ENCODE data around the gene PSMD11.

PSMD11 gene

DNA sequence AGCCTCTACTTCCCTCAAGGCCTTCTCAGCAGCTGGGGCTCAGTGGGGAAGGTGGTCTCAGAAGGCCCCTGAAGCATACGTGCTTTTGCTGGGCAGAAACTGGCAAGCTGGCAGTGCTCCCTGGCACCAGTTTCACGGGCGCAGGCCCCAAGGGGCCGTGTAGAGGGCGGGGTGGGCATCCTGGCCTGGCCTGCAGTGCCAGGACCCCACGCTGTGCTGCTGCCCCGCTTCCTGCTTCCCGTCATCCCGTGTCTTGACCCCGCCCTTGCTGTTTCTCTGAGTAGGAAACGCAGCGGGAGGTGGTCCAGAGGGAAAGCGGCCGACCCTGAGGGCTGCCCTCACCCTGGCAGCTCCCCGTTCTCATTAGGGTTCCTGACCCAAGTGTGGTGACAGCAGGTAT is 49.3 kb downstream of the PSMD11 start:
- ChIA-PET CTCF (no interaction called here), POLR2A (no interaction called here)
- TF ChIP-seq L3MBTL2 (conservative IDR thresholded peaks at IDR 0.05): no peak
- no peak for TF ChIP-seq FOXK2 (IDR thresholded peaks at IDR 0.05)
- no peak for DNase-seq (ENCODE audit: extremely low spot score)

DNA sequence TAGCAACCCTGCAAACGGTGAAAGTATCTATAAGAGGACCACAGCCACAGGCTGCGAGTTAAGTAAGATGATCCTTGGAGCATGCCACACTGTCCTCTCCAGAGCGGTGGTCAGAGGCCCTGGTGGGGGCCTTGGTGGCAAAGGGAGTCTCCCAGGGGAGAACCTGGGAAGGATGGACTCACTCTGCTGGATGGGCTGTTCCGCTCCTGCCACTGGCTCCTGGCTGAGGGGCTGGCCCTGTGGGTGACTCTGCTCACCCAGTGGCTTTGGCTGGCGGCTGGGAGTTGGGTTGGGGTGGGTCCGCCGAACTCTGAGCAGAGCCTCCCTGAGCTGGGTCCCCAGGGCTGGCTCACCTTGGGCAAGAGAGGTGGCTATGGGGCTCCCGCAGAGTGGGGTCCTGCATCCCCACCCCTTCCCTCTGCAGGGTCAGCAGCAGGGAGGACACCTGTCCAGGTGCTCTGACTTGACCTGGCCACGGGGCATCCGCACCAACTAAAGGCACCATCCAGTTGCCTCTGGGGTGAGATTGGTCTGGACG is 49.7 kb downstream of the PSMD11 start:
- ChIA-PET POLR2A (no interaction called here), CTCF (no interaction called here)
- no peak for DNase-seq (ENCODE audit: extremely low spot score)
- TF ChIP-seq ELF4 (IDR thresholded peaks at IDR 0.05) (no peak), CTBP1 (IDR thresholded peaks at IDR 0.05; ENCODE audit: borderline replicate concordance) (no peak), FOXM1 (IDR thresholded peaks at IDR 0.05; ENCODE audit: borderline replicate concordance) (no peak), NFRKB (IDR thresholded peaks at IDR 0.05) (no peak), L3MBTL2 (conservative IDR thresholded peaks at IDR 0.05) (no peak), ZNF384 (IDR thresholded peaks at IDR 0.05) (no peak), ARNT (IDR thresholded peaks at IDR 0.05) (no peak), BHLHE40 (IDR thresholded peaks at IDR 0.05; ENCODE audit: borderline replicate concordance) (no peak), HDGF (IDR thresholded peaks at IDR 0.05; ENCODE audit: borderline replicate concordance) (no peak), LEF1 (IDR thresholded peaks at IDR 0.05; ENCODE audit: borderline replicate concordance) (no peak), TARDBP (IDR thresholded peaks at IDR 0.05) (no peak), SUZ12 (IDR thresholded peaks at IDR 0.05) (no peak), SP1 (IDR thresholded peaks at IDR 0.05) (no peak), FOXA1 (IDR thresholded peaks at IDR 0.05) (no peak), FOXK2 (IDR thresholded peaks at IDR 0.05) (no peak)
- TF ChIP-seq, protein P1, sequence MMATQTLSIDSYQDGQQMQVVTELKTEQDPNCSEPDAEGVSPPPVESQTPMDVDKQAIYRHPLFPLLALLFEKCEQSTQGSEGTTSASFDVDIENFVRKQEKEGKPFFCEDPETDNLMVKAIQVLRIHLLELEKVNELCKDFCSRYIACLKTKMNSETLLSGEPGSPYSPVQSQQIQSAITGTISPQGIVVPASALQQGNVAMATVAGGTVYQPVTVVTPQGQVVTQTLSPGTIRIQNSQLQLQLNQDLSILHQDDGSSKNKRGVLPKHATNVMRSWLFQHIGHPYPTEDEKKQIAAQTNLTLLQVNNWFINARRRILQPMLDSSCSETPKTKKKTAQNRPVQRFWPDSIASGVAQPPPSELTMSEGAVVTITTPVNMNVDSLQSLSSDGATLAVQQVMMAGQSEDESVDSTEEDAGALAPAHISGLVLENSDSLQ (IDR thresholded peaks at IDR 0.05): no peak

DNA sequence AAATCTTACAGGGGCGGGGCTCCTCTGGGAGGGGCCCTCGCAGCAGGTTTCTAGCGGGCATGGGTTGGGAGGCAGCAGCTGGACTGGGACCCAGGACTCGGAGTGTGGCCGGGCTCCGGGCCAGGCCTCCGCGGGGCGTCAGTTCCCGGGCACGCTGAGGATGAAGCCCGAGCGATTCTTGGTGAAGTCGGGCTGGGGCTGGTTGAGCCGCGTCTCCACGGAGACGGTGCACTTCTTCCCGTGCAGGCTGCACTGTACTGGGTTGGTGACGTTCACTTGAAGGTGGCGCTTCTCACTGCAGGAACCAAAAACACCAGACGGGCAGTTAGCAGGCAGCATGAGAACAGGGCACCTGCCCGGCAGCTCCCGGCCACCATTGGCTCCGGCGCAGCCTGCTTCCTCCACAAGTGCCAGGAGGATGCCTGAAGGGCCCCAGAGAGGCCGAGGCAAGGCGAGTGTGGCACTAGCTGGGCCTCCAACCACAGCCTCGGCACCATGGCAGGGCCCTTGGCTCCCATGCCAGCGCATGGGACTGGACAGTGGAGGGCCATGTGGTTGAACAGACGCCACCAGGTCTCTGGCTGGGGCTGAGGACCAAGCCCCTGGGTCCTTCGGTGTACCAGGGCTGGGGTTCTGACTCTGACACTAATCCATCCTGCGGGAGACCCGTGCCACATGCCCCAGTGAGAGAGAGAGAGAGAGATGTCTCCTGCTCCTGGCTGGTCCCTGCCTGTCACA is 50.5 kb downstream of the PSMD11 start:
- DNase-seq (ENCODE audit: extremely low spot score): no peak
- ChIA-PET CTCF (interaction anchor here (0.9 kb wide), 1 partner anchor 164 kb away, joined by 5 read pairs; no protein-coding TSS in a partner anchor), POLR2A (no interaction called here)
- TF ChIP-seq HDGF (IDR thresholded peaks at IDR 0.05; ENCODE audit: borderline replicate concordance) (no peak), NFRKB (IDR thresholded peaks at IDR 0.05) (no peak)

DNA sequence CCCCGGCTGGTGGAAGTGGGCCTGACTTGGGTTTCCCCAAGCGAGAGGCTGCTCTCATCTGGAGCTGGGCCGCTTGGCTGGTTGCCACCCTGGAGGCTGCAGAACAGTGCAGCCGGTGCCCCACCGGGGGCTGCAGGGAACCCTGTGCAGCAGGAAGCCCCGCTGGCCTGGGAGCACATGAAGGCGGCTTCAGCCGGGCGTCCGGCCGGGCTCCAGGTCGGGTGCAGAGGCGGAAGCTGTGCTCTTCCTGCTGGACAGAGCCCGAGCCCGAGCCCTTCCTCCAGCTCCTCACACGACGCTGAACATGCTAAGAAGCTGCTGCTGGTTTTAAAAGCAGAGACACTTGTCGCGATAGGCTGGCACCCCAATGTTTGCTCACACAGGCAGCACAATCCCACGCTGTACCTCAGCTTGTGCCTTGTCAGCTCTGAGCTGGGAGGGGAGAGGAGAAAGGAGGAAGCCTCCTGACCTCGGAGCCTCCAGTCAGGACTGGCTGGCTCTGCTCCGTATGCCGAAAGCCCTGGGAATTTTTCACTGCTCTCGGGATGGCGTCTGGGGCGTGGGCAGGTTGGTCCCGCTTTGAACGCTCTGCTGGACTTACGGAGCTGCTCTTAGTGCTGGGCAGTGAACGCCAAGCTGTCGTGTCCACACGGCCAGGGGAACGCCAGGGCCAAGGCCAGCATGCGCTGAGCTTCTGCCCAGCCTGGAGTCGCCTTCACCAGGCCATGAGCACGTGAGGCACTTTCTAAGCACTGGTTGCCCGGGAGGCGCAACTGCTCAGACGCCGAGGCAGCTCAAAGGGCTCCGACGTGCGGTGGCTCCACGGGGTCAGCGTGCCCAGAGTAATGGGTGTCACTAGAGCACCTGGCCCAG is 51.3 kb downstream of the PSMD11 start:
- ChIA-PET POLR2A (interaction anchor here (0.9 to 1.1 kb wide), 3 partner anchors 9 to 382 kb away, joined by 3 to 4 read pairs (median 3); partner anchors contain the start of genes CDK5R1 and MYO1D), CTCF (interaction anchor here (0.6 to 1.2 kb wide), 3 partner anchors 12 to 163 kb away, joined by 3 to 5 read pairs (median 3); no protein-coding TSS in a partner anchor)
- TF ChIP-seq HDGF (IDR thresholded peaks at IDR 0.05; ENCODE audit: borderline replicate concordance) (no peak), L3MBTL2 (conservative IDR thresholded peaks at IDR 0.05) (no peak), ARNT (IDR thresholded peaks at IDR 0.05) (no peak), FOXK2 (IDR thresholded peaks at IDR 0.05) (no peak), SP1 (IDR thresholded peaks at IDR 0.05) (no peak), SUZ12 (IDR thresholded peaks at IDR 0.05) (no peak)
- DNase-seq (ENCODE audit: extremely low spot score): no peak

DNA sequence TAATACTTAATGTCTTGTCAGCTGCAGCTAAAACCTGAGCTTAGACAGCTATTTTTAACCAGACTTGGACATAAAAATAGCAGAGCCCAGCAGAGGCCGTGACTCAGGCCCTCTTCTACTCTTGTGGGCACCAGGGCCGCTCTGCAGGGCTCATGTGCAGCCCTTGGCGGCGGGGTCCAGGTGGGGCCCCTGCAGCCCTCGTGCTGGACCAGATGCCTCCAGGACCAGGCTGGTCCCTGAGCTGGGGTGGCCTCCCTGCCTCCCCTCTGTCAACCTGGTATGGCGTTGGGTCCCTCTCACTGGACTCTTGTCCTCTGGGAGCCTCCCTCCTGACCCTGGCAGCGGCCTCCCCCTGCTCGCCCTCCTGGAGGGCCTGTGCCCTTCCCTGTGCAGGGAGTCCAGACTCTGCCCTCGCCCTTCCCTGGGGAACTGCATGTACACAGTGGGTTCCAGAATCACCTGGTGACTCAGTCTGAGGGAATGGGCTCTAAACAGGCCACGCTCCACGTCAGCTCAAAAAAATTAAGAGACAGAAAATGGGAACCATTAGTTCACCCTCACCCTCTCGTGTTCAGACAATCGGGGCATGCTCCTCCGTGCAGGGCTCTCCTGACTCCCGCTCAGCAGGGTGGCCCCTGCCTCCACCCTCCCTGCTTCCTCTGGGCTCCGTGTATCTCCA is 52.2 kb downstream of the PSMD11 start:
- POLR2A ChIA-PET: interaction anchor here (0.9 to 1.1 kb wide), 3 partner anchors 10 to 381 kb away, joined by 3 to 4 read pairs (median 3); partner anchors contain the start of genes CDK5R1 and MYO1D
- CTCF ChIA-PET: interaction anchor here (1.2 to 1.5 kb wide), 2 partner anchors 8 to 13 kb away, joined by 3 read pairs; no protein-coding TSS in a partner anchor
- no peak for DNase-seq (ENCODE audit: extremely low spot score)
- TF ChIP-seq HDGF (IDR thresholded peaks at IDR 0.05; ENCODE audit: borderline replicate concordance) (no peak), NFRKB (IDR thresholded peaks at IDR 0.05) (no peak), L3MBTL2 (conservative IDR thresholded peaks at IDR 0.05) (no peak), ELF4 (IDR thresholded peaks at IDR 0.05) (no peak), TARDBP (IDR thresholded peaks at IDR 0.05) (no peak), ZNF384 (IDR thresholded peaks at IDR 0.05) (no peak), SP1 (IDR thresholded peaks at IDR 0.05) (no peak), ARNT (IDR thresholded peaks at IDR 0.05) (no peak), SUZ12 (IDR thresholded peaks at IDR 0.05) (no peak), FOXA1 (IDR thresholded peaks at IDR 0.05) (no peak), FOXK2 (IDR thresholded peaks at IDR 0.05) (no peak), CTBP1 (IDR thresholded peaks at IDR 0.05; ENCODE audit: borderline replicate concordance) (no peak), LEF1 (IDR thresholded peaks at IDR 0.05; ENCODE audit: borderline replicate concordance) (no peak)
- TF ChIP-seq, protein P1 (IDR thresholded peaks at IDR 0.05): no peak
